GM12874 (cell line): Measurements from ENCODE around the gene NFIX.

Experiments used
- TF ChIP-seq, protein P1 (sequence below): IDR thresholded peaks from 2 replicates; pipeline ENCODE4 v1.5.1; 2011; ENCODE audit warnings: low read depth, mild to moderate bottlenecking, control low read depth, low read length, moderate library complexity; ENCODE audit not compliant: insufficient read depth

Gene NFIX

GRCh38 chr19:13024126-13024950, 29.1 kb downstream of the NFIX start:
- TF ChIP-seq, protein P1, sequence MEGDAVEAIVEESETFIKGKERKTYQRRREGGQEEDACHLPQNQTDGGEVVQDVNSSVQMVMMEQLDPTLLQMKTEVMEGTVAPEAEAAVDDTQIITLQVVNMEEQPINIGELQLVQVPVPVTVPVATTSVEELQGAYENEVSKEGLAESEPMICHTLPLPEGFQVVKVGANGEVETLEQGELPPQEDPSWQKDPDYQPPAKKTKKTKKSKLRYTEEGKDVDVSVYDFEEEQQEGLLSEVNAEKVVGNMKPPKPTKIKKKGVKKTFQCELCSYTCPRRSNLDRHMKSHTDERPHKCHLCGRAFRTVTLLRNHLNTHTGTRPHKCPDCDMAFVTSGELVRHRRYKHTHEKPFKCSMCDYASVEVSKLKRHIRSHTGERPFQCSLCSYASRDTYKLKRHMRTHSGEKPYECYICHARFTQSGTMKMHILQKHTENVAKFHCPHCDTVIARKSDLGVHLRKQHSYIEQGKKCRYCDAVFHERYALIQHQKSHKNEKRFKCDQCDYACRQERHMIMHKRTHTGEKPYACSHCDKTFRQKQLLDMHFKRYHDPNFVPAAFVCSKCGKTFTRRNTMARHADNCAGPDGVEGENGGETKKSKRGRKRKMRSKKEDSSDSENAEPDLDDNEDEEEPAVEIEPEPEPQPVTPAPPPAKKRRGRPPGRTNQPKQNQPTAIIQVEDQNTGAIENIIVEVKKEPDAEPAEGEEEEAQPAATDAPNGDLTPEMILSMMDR = no peak

DNA sequence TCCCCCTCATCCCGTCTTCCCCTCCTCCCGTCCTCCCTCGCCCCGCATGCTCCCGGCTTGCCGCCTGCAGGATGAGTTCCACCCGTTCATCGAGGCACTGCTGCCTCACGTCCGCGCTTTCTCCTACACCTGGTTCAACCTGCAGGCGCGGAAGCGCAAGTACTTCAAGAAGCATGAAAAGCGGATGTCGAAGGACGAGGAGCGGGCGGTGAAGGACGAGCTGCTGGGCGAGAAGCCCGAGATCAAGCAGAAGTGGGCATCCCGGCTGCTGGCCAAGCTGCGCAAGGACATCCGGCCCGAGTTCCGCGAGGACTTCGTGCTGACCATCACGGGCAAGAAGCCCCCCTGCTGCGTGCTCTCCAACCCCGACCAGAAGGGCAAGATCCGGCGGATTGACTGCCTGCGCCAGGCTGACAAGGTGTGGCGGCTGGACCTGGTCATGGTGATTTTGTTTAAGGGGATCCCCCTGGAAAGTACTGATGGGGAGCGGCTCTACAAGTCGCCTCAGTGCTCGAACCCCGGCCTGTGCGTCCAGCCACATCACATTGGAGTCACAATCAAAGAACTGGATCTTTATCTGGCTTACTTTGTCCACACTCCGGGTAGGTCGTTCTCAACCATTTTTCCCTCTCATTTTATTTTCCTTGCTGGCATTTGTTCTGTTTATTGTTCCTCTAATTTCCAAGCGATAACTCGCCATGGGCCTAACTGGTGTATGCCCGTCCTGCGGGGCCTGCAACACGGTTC, 29.8 kb downstream of the NFIX start:
- TF ChIP-seq, protein P1 = no peak

DNA sequence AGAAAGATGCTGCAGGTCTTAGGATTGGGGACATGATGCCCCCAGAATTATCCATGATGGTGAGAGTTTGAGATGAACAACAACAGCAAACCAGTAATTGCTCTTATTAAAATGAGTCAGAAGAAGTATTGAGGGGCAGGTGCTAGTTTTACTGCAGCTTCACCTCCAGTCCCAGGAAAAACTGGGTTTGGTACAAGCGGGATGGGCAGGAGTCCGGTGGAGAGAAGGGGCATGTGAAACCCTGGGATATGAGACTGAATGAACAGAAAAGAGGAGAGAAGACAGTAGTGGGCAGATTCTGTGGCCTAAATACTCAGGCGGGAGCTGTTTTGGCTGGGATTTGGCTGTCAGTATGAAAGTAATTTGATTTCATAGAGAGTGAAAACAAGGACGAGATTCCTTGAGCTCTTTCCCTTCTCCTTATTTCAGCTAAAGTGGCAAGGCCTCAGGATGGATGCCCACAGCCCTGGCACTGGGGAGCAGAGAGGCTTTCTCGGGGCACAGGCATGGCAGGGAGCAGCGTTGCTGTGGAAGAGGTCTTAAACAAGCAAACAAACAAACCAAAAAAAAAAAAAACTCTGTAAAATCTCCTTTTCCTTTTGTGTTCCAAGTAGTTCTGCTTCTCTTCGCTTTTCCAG, 30.7 kb downstream of the NFIX start:
- TF ChIP-seq, protein P1 = no peak

DNA sequence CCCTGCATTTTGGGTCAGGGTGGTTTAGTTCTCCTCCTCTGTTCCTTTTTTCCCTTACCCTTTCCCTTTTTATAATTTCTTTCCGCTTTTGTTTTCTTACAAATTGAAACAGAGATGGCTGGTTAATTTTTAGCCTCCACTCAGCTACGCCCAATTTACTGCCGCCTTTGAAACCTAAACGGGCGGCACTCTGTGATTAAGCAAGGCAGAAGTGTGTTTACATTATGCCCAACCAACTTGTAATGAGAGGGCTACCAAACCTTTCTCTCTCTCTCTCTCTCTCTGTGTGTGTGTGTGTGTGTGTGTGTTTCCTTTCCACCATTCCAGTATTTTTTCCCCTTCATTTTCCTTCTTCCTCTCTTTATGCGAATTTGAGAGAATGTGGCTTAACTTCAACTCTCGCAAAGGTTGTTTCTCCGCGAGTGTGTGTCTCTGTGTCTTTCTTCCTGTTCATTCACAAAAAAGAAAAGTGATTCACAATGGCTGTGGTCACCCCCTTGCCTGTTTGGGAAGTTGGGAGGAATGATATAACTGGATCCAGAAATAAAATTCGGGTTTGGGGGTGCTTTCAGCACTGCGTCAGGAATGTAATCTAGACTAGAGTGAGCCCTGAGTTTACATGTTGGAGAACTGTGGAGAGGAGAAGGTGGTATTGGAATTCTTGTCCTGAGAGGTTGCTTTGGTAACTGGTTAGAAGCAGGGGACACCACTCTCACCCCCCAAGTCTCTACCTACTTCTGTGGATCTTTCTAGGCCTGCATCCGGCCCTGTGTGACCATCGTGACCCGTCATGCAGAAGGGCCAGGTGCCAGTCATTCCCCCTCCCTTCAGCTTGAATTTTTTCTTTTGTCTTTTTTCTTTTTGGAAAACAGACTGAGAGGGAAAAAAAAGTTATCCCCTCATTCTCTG, 31.4 kb downstream of the NFIX start:
- TF ChIP-seq, protein P1 = no peak

DNA sequence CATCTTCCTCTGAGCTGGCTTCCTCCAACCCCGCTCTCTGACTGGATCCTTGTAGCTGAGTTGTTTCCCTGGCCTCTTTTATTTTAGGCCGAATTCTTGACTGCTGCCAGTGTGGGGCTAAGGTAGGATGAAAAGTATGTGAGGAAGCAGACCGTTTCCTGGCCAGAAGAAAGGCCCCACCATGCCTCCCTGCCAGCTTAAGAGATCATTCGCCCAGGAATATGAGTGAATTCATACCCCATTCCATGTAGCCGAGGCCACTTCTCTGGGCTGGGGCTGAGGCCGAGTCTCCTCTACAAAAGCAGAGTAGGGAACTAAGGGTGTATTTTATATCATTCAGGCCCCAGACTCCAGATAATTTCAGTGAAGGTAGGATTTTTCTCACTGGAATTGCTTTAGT, 32.3 kb downstream of the NFIX start:
- TF ChIP-seq, protein P1 = no peak

DNA sequence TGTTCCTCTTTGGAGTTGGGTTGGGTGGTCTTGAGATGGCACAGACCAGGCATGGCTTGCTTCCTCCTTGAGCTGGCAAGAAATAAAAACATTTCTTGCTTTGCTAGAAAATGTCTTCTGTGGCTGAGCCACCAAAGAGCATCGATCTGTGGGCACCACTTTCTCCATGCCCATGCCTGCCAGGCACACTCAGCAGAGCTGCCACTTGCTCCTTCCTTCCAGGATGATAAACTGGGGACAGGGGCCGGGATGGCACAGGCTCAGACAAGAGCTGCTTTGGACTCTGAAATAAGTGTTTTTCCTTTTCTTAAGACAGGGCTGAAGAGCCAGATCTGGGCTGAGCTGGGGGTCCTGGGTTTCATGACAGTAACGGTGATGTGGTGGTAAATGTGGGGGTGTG, 32.8 kb downstream of the NFIX start:
- TF ChIP-seq, protein P1 = no peak
